GM08714 (cell line): ENCODE data around the gene SCLT1.

ENCODE experiments used
- H3K4me3 ChIP-seq: fragments of 200-500 bp; sonication (Bioruptor generic); 2 replicates; pipeline ENCODE4 v1.5.1; 2014; ENCODE audit warnings: mild to moderate bottlenecking, low read length, inconsistent platforms
- ZNF274 ChIP-seq: IDR thresholded peaks from 2 replicates; pipeline ENCODE4 v1.6.1; 2012; ENCODE audit warnings: mild to moderate bottlenecking, low read depth, low read length

Gene SCLT1

DNA sequence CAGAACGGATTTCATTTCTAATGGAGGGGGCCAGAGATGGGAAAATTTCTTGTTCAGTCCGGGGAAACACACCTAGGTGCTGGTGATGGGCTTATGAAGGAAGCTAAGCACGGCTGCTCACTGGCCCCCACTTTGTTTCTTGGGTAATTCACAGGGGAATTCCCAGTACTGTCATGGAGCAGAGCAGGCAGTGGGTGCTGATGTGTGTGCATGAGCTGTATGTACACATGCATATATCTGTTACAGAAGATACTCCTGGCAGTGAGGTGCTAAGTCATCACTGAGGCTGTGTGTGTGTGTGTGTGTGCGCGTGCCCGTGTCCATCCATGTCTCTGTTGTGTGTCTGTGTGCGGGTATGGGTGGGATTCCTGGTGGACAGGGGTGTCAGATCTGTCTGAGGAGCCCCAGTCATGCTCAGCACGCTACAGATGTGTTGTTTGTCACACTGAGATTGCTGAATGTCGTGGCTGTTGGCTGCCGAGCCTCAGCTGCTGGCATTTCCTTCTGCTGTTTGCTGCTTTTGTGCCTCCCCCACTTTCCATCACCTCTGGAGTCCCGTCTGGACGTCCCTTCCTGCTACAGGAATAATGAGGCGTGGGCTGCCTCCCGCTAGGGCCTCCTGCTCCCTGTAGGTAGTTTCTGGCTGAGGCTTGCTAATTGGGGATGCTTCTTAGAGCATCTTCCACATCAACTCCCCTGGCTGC lies 230.6 kb downstream of the SCLT1 start:
- TF ChIP-seq ZNF274, result no peak

GRCh38 chr4:128861856-128862518 lies 231.4 kb downstream of the SCLT1 start:
- H3K4me3 ChIP-seq, result no peak overlapping the region
- no peak for TF ChIP-seq ZNF274

More for the DNA sequence above, 230.6 kb downstream of the SCLT1 start:
- no peak overlapping the region for H3K4me3 ChIP-seq

DNA sequence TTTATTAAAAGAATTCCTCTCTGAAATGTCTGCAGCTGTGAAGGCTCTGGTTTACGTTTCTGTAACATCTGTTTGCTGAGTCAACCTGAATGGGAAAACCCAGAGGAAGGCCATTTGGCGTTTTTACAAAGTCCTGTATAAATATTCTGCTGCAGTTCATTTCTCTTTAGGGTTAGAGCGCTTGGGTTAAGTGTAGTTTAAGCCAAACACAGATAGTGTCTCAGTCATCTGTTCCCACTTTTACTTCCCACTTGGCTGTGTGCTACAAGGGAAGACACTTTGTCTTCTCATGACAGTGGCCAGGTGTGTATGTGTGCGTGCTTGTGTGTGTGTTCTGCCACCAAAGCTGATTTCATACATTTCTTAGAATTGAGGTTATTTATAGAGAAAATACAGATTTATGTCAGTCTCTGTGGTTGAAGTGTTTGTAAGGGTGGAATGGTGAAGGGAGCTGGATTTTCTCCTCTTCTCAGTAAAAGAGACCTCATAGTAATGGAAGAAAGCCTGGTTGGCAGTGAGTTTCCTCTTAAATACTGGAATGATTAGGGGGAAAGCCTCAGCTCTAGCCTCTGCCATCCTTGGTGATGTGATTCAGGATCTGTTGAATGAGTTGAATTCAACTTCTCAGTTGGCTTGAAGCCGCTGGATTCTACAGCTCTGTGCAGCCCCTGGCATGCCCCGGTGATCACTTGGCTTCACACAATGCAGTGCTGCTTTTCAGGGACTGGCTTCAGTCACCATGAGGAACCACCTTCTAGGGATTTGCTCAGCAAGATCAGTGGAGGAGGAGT lies 233.3 kb downstream of the SCLT1 start:
- no peak for TF ChIP-seq ZNF274
- no peak overlapping the region for H3K4me3 ChIP-seq

DNA sequence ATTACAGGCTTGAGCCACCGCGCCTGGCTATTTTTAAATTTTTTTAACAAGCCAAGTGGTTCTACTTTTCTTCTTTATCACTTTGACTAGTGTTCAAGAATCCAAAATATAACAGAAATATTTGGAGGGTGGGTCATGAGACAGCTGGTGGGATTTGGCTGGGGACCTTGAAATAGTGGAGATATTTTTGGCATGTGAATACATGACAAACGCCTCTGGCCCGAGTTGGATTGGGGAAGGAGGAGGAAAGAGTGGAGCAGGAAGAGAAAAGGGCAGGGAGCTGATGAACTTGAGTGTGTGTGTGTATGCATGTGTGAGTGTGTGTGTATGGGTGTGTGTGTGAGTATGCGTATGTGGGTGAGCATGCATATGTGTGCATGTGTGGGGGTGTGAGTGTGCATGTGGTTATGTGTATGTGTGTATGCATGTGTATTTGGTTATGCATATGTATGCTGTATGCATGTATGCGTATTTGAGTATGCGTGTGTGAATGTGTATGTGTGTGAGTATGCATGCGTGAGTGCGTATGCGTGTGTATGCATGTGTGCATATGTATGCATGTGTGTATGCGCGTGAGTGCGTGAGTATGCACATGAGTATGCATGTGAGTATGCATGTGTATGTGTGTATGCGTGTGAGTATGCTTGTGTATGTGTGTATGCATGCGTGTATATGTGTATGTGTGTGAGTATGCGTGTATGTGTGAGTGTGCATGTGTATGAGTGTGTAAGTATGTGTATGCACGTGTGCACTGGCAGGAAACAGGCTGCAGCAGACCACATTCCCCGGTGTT lies 234.3 kb downstream of the SCLT1 start:
- no peak for TF ChIP-seq ZNF274
- no peak overlapping the region for H3K4me3 ChIP-seq

GRCh38 chr4:128856246-128856645 lies 237.1 kb downstream of the SCLT1 start:
- H3K4me3 ChIP-seq, result no peak overlapping the region
- no peak for TF ChIP-seq ZNF274

DNA sequence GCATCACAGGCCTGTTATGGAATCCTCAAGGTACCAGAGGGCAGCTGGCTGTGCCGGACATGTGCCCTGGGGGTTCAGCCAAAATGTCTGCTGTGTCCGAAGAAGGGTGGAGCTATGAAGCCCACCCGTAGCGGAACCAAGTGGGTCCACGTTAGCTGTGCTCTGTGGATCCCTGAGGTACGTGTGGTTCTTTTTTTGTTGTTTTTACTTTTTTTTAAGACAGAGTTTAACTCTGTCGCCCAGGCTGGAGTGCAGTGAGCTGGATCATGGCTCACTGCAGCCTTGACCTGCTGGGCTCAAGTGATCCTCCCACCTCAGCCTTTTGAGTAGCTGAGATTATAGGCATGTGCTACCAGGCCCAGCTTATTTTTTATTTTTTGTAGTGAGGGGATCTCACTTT lies 237.7 kb downstream of the SCLT1 start:
- no peak overlapping the region for H3K4me3 ChIP-seq
- TF ChIP-seq ZNF274, result no peak

- no peak overlapping the region for H3K4me3 ChIP-seq
- TF ChIP-seq ZNF274, result no peak
Measured at GRCh38 chr4:128854433-128854832, 238.9 kb downstream of the SCLT1 start.

GRCh38 chr4:128853741-128854140 lies 239.6 kb downstream of the SCLT1 start:
- no peak overlapping the region for H3K4me3 ChIP-seq
- no peak for TF ChIP-seq ZNF274

GRCh38 chr4:128850252-128850651 lies 243.1 kb downstream of the SCLT1 start:
- TF ChIP-seq ZNF274, result no peak
- no peak overlapping the region for H3K4me3 ChIP-seq

DNA sequence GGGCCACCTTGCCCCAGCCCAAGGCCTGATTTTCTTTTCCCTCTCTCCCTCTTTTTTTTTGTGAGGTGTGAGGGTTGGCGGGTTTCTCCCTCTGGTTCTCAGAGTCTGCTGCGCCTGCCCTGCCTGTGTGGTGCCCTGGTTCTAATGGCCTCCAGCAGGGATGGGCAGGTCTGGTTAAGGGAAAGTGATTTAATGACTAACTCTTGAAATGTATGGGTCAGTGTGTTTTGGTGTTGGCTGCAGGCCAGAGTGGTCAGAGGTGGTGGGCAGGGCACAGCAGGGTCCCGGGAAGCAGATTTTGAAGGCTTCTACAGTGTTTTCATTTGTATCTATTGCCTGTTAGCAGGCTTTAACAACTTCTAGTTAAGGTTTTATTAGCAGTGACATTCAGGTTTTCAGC lies 244.9 kb downstream of the SCLT1 start:
- no peak for TF ChIP-seq ZNF274
- no peak overlapping the region for H3K4me3 ChIP-seq

DNA sequence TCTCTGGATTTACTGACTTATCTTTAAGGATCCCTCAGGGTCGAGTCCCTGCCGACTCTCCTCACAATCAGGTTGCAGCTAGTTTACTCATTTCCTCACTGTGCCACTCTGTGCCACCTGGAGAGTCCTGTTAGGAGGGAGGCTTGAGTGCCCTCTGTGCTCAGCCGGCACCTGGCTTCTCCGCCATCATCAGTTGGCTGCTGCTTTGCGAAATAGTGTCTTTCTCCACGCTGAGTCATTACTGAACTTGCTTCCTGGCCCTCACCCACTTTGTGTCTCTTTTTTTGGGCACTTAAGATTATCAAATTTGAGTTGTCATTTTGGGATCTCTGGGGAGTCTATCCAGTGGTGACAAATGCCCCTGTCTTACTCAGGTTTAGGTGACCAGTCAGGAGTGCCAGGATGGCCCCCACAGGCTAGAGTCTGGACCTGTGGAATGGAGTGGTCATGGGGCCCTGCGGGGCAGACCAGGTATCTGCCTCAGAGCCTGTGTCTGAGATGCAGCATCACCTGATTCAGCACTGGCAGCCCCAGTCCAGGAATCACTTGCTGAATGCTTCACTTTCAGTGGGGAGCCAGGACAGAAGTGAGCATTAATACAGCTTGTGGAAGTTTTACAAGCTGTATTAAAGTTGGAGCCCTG lies 246.1 kb downstream of the SCLT1 start:
- no peak overlapping the region for H3K4me3 ChIP-seq
- no peak for TF ChIP-seq ZNF274

GRCh38 chr4:128846063-128846462 lies 247.3 kb downstream of the SCLT1 start:
- no peak for TF ChIP-seq ZNF274
- H3K4me3 ChIP-seq, result no peak overlapping the region

DNA sequence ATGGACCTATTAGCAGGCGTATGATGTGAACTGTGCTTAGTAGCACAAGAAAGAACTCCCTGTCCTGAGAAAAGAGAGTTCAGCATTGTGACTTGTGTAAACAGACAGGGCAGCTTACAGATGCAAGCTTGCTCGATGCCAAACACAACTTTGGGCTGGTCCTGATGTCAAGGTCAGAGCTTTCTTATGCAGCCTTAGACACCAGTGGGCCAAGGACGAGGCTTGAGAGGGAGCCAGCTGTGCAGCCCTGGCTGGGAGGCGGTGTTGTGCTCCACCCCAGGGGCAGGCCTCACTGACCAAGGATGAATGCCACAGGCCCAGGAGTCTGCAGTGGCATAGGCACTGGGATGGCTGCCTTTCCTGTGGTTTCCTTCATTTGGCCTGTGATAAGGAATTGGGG lies 248.4 kb downstream of the SCLT1 start:
- no peak overlapping the region for H3K4me3 ChIP-seq
- TF ChIP-seq ZNF274, result no peak

DNA sequence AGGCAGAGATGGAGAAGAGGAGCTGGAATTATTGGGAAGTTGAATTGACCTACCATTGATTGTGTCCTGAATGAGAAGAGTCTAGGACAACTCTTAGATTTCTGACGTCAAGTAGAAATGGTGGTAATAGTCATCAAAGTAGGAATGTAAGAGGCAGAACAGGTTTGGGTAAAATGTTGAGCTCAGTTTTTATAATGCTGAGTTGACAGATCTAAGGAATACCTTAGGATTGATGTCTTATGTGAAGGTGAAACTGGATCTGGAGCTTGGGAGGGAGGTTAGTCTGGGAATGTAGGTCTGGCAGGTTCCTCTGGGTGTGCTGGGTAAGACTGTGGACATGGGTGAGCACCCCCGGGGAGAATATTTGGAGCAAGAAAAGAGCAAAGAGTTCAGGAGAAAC lies 251.9 kb downstream of the SCLT1 start:
- no peak overlapping the region for H3K4me3 ChIP-seq
- no peak for TF ChIP-seq ZNF274
